ENCODE data around the gene GNB2. TPM values are rescaled to one million over a fixed set of nuclear protein-coding genes. Genes with fewer than 3 reads are reported as not detected.
"Not testable (repeated sequence)": the region's sequence is repeated elsewhere in the genome, so short reads cannot be mapped to it uniquely, and the experiment has no call there.

GNB2 gene
- polyA plus RNA-seq, 3 donors from 2014 or later = 61.4 to 71.8 (median 64.8) TPM

GRCh38 chr7:100705753-100706671 is 32.5 kb downstream of the GNB2 start, which contains the start of gene POP7:
TSS of gene POP7 (plus strand) at chr7:100706121. CDS start at chr7:100706831, 710 bp downstream.
- H3K4me1 Mint-ChIP-seq = peaks cover 14% of the 10 kb centered on the region in 2 donors
- H3K4me3 Mint-ChIP-seq = peak within 1 kb of the TSS; percentile 95 to 97 (median 96)
- no peaks in the 10 kb centered on the region for H3K9me3 Mint-ChIP-seq
- peaks cover 0 to 5% (median 4%) of the 10 kb centered on the region in 3 donors for H3K27me3 Mint-ChIP-seq (ENCODE audit: low read depth in 3 of 3)
- peak within 1 kb of the TSS; percentile 87 to 96 (median 94) for H3K27ac Mint-ChIP-seq
- peak; percentile 97 to 98 (median 97) for DNase-seq
- peaks cover 0 to 5% (median 0%) of the 10 kb centered on the region in 3 donors for H3K36me3 Mint-ChIP-seq

- Mint-ChIP-seq H3K9me3 (no peaks in the 10 kb centered on the region), H3K36me3 (peaks cover 0 to 5% (median 0%) of the 10 kb centered on the region in 3 donors), H3K4me1 (peaks cover 14% of the 10 kb centered on the region in 2 donors), H3K27me3 (ENCODE audit: low read depth in 3 of 3) (peaks cover 0 to 4% (median 4%) of the 10 kb centered on the region in 3 donors), H3K4me3 (peak overlapping the region; percentile 95 to 97 (median 96)), H3K27ac (peak overlapping the region; percentile 87 to 96 (median 94))
- DNase-seq = no peak
Measured at GRCh38 chr7:100706672-100707311, 33.3 kb downstream of the GNB2 start.

DNA sequence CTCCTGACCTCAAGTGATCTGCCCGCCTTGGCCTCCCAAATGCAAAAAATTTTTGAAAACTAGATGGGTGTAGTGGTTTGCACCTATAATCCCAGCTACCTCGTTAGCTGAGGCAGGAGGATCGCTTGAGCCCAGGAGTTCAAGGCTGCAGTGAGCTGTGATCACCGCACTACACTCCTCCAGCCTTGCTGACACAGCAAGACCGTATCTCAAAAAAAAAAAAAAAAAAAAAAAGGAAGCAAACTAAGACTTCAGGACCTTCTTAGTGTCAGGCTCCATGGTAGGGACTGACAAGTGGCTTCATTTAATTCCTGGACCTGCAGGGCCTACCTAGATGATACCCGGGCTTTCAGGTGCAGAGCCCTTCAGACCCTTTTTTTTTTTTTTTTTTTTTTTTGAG is 34.9 kb downstream of the GNB2 start:
- Mint-ChIP-seq H3K4me3 (peak overlapping the region in 2 of 5 donors; percentile 30 to 35), H3K27ac (no peak overlapping the region), H3K36me3 (peaks cover 0 to 8% (median 0%) of the 10 kb centered on the region in 3 donors), H3K27me3 (ENCODE audit: low read depth in 3 of 3) (peaks cover 0 to 4% (median 4%) of the 10 kb centered on the region in 3 donors), H3K4me1 (peaks cover 14% of the 10 kb centered on the region in 2 donors), H3K9me3 (no peaks in the 10 kb centered on the region)
- DNase-seq = no peak

- Mint-ChIP-seq H3K4me3 (no peak overlapping the region), H3K27ac (no peak overlapping the region), H3K27me3 (ENCODE audit: low read depth in 3 of 3) (peaks cover 0 to 4% (median 4%) of the 10 kb centered on the region in 3 donors), H3K9me3 (no peaks in the 10 kb centered on the region), H3K36me3 (peaks cover 0 to 8% (median 0%) of the 10 kb centered on the region in 3 donors), H3K4me1 (peaks cover 12 to 14% of the 10 kb centered on the region in 2 donors)
- DNase-seq = no peak
Measured at GRCh38 chr7:100710452-100710851, 36.9 kb downstream of the GNB2 start.

GRCh38 chr7:100711369-100711768 is 37.8 kb downstream of the GNB2 start:
- Mint-ChIP-seq H3K27me3 (ENCODE audit: low read depth in 3 of 3) (peaks cover 0 to 2% (median 1%) of the 10 kb centered on the region in 3 donors), H3K27ac (no peak overlapping the region), H3K4me3 (no peak overlapping the region), H3K36me3 (peaks cover 0 to 8% (median 0%) of the 10 kb centered on the region in 3 donors), H3K9me3 (no peaks in the 10 kb centered on the region), H3K4me1 (peaks cover 10 to 13% of the 10 kb centered on the region in 2 donors)
- DNase-seq = no peak

DNA sequence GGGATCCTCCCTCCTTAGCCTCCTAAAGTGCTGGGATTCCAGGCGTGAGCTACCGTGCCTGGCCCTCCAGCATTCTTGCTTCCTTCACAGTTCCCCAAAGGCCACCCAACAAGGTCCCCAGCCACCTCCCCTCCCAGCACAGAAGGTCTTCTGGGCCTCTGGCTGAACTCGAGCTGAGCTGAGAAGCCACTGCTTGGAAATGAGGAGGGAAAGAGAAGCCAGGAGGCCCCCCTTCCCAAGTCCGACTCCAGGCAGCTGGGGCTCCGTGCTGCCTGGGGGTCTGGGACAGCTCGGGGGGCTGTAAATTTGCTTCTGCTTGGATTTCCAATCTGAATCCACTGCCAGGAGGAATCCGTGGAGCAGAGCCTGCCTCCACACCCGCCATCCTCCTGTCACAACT is 41.2 kb downstream of the GNB2 start:
- H3K4me1 Mint-ChIP-seq = no peaks in the 10 kb centered on the region
- H3K9me3 Mint-ChIP-seq = peaks cover 3 to 19% (median 8%) of the 10 kb centered on the region in 6 donors
- H3K4me3 Mint-ChIP-seq = no peak overlapping the region
- peaks cover 4 to 8% (median 6%) of the 10 kb centered on the region in 3 donors for H3K36me3 Mint-ChIP-seq
- peaks cover 1 to 17% (median 5%) of the 10 kb centered on the region in 3 donors for H3K27me3 Mint-ChIP-seq (ENCODE audit: low read depth in 3 of 3)
- DNase-seq = no peak
- no peak overlapping the region for H3K27ac Mint-ChIP-seq

GRCh38 chr7:100717073-100717472 is 43.5 kb downstream of the GNB2 start:
- not testable (repeated sequence) for H3K27ac Mint-ChIP-seq, H3K4me1 Mint-ChIP-seq, DNase-seq, H3K36me3 Mint-ChIP-seq, H3K4me3 Mint-ChIP-seq
- Mint-ChIP-seq H3K9me3 (peaks cover 3 to 19% (median 8%) of the 10 kb centered on the region in 6 donors), H3K27me3 (ENCODE audit: low read depth in 3 of 3) (peaks cover 2 to 23% (median 12%) of the 10 kb centered on the region in 3 donors)

DNA sequence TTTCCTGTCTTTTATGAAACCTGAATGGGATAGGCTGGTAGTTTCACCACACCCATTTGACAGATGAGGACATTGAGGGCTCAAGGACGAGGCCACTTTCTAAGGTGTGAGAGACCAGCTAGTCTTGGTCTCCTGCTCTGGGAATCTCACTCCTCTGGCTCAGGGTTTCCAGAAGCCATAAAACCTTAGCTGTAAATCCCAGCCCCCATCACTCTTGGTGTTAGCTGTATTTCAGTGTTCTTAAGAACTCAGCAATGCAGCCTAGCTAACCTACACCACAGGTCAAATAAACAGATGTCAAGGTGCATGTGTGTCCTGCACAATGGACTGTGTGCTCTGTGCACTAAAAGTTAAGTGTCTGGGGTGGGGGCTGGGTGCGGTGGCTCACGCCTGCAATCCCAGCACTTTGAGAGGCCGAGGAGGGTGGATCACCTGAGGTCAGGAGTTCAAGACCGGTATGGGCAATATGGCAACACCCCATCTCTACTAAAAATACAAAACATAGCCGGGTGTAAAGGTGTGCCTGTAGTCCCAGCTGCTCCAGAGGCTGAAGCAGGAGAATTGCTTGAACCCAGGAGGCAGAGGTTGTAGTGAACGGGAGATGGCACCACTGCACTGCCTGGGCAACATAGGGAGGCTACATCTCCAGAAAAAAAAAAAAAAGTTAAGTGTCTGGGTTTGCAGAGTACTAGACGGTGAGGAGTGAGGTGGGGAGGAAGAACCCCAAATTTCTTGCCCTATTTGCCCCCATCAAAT is 46.2 kb downstream of the GNB2 start:
- Mint-ChIP-seq H3K4me1 (no peaks in the 10 kb centered on the region), H3K9me3 (peaks cover 3 to 19% (median 8%) of the 10 kb centered on the region in 6 donors), H3K27ac (no peak overlapping the region), H3K27me3 (ENCODE audit: low read depth in 3 of 3) (peaks cover 7 to 26% (median 15%) of the 10 kb centered on the region in 3 donors), H3K36me3 (peaks cover 0 to 6% (median 4%) of the 10 kb centered on the region in 3 donors), H3K4me3 (no peak overlapping the region)
- DNase-seq = no peak

GRCh38 chr7:100720279-100720670 is 46.7 kb downstream of the GNB2 start, which contains the start of gene EPO:
TSS of gene EPO (plus strand) at chr7:100720468. CDS start at chr7:100720981, 513 bp downstream.
- Mint-ChIP-seq H3K36me3 (peaks cover 0 to 6% (median 4%) of the 10 kb centered on the region in 3 donors), H3K4me1 (peaks cover 3 to 5% of the 10 kb centered on the region in 2 donors), H3K27me3 (ENCODE audit: low read depth in 3 of 3) (peaks cover 7 to 26% (median 15%) of the 10 kb centered on the region in 3 donors), H3K9me3 (peaks cover 3 to 19% (median 8%) of the 10 kb centered on the region in 6 donors), H3K27ac (no peak within 1 kb of the TSS), H3K4me3 (no peak within 1 kb of the TSS)
- no peak for DNase-seq

DNA sequence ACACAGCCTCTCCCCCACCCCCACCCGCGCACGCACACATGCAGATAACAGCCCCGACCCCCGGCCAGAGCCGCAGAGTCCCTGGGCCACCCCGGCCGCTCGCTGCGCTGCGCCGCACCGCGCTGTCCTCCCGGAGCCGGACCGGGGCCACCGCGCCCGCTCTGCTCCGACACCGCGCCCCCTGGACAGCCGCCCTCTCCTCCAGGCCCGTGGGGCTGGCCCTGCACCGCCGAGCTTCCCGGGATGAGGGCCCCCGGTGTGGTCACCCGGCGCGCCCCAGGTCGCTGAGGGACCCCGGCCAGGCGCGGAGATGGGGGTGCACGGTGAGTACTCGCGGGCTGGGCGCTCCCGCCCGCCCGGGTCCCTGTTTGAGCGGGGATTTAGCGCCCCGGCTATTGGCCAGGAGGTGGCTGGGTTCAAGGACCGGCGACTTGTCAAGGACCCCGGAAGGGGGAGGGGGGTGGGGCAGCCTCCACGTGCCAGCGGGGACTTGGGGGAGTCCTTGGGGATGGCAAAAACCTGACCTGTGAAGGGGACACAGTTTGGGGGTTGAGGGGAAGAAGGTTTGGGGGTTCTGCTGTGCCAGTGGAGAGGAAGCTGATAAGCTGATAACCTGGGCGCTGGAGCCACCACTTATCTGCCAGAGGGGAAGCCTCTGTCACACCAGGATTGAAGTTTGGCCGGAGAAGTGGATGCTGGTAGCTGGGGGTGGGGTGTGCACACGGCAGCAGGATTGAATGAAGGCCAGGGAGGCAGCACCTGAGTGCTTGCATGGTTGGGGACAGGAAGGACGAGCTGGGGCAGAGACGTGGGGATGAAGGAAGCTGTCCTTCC is 47.3 kb downstream of the GNB2 start:
- H3K4me3 Mint-ChIP-seq = no peak overlapping the region
- no peak for DNase-seq
- H3K9me3 Mint-ChIP-seq = peaks cover 3 to 19% (median 8%) of the 10 kb centered on the region in 6 donors
- peaks cover 0 to 6% (median 4%) of the 10 kb centered on the region in 3 donors for H3K36me3 Mint-ChIP-seq
- H3K4me1 Mint-ChIP-seq = peaks cover 3 to 6% of the 10 kb centered on the region in 2 donors
- H3K27me3 Mint-ChIP-seq (ENCODE audit: low read depth in 3 of 3) = peaks cover 7 to 26% (median 15%) of the 10 kb centered on the region in 3 donors
- H3K27ac Mint-ChIP-seq = no peak overlapping the region

GRCh38 chr7:100721505-100721812 is 47.9 kb downstream of the GNB2 start:
- H3K4me3 Mint-ChIP-seq = no peak overlapping the region
- DNase-seq = no peak
- H3K27ac Mint-ChIP-seq = no peak overlapping the region
- peaks cover 7 to 26% (median 13%) of the 10 kb centered on the region in 3 donors for H3K27me3 Mint-ChIP-seq (ENCODE audit: low read depth in 3 of 3)
- peaks cover 0 to 6% (median 4%) of the 10 kb centered on the region in 3 donors for H3K36me3 Mint-ChIP-seq
- H3K9me3 Mint-ChIP-seq = peaks cover 3 to 19% (median 8%) of the 10 kb centered on the region in 6 donors
- peaks cover 3 to 6% of the 10 kb centered on the region in 2 donors for H3K4me1 Mint-ChIP-seq

DNA sequence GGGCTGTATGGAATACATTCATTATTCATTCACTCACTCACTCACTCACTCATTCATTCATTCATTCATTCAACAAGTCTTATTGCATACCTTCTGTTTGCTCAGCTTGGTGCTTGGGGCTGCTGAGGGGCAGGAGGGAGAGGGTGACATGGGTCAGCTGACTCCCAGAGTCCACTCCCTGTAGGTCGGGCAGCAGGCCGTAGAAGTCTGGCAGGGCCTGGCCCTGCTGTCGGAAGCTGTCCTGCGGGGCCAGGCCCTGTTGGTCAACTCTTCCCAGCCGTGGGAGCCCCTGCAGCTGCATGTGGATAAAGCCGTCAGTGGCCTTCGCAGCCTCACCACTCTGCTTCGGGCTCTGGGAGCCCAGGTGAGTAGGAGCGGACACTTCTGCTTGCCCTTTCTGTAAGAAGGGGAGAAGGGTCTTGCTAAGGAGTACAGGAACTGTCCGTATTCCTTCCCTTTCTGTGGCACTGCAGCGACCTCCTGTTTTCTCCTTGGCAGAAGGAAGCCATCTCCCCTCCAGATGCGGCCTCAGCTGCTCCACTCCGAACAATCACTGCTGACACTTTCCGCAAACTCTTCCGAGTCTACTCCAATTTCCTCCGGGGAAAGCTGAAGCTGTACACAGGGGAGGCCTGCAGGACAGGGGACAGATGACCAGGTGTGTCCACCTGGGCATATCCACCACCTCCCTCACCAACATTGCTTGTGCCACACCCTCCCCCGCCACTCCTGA is 49.1 kb downstream of the GNB2 start:
- Mint-ChIP-seq H3K36me3 (peaks cover 0 to 6% (median 4%) of the 10 kb centered on the region in 3 donors), H3K27me3 (ENCODE audit: low read depth in 3 of 3) (peaks cover 7 to 25% (median 13%) of the 10 kb centered on the region in 3 donors), H3K4me3 (no peak overlapping the region), H3K27ac (no peak overlapping the region), H3K4me1 (peaks cover 3 to 6% of the 10 kb centered on the region in 2 donors), H3K9me3 (peaks cover 3 to 17% (median 8%) of the 10 kb centered on the region in 6 donors)
- no peak for DNase-seq

Measured in immature natural killer cell (primary cell).